ENCODE measurements around the gene COL27A1. TPM values are rescaled to one million over a fixed set of nuclear protein-coding genes. Genes with fewer than 3 reads are reported as not detected.

The COL27A1 gene
- total RNA-seq, 2 experiments from 2014 or later: 0.87 to 1.2 TPM

DNA sequence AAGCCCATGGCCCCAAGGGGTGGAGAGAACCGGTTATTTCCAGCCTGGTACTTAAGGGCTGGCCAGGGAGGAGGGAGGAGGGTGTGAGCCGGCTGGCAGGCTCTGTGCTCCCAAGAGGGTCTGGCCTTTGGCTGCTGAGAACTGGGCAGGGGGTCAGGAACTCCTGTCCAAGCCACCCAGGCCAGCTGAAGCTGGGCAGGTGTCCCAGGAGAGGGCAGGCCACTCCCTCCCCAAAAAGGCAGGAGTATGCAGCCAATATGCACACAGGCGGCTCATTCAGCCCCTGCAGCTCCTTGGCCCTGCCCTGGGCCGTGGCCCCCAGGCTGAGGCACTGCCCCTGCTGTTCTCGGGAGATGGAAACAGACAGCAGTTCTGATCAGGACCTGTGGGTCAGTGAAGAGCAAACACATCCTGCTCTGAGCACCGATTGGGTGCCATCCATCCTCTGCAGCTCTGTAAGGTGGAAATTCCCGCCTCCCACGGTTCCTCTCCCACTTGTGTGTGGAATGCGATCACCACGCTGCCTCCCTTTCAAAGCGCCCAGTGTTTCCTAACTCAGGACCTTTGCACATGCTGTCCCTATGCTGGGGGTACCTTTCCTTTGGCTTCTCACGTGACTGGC is 39.1 kb upstream of the COL27A1 start:
- Mint-ChIP-seq H3K4me1 (ENCODE audit: low read depth) (no peaks in the 10 kb centered on the region), H3K27ac (no peak overlapping the region), H3K36me3 (ENCODE audit: low read depth) (no peaks in the 10 kb centered on the region), H3K9me3 (no peaks in the 10 kb centered on the region), H3K27me3 (peaks cover 47% of the 10 kb centered on the region), H3K4me3 (no peak overlapping the region)
- ATAC-seq (ENCODE audit: poor library complexity): no peak
- H3K36me3 ChIP-seq (ENCODE audit: insufficient read depth, low read length): no peaks in the 10 kb centered on the region
- intact Hi-C loops (cut with DNase I, micrococcal nuclease): no loop called here
- H3K4me1 ChIP-seq (ENCODE audit: insufficient read depth, low read length): no peaks in the 10 kb centered on the region
- CTCF ChIA-PET: interaction anchor here (1.1 kb wide), 1 partner anchor 34 kb away, joined by 3 read pairs; no protein-coding TSS in a partner anchor
- peaks cover 0 to 5% of the 10 kb centered on the region in 2 experiments for H3K9me3 ChIP-seq (ENCODE audit: control insufficient read depth in 1 of 2, insufficient read depth in 1 of 2, low read length in 2 of 2)
- H3K27ac ChIP-seq (ENCODE audit: low read depth in 1 of 2, low read length in 2 of 2): no peak overlapping the region
- H3K27me3 ChIP-seq (ENCODE audit: control insufficient read depth in 1 of 2, insufficient read depth in 2 of 2, low read length in 2 of 2): peaks cover 0 to 25% of the 10 kb centered on the region in 2 experiments
- DNase-seq: no peak
- no peak overlapping the region for H3K4me3 ChIP-seq (ENCODE audit: low read length)
- POLR2A ChIA-PET: no interaction called here
- TF ChIP-seq, protein P1, sequence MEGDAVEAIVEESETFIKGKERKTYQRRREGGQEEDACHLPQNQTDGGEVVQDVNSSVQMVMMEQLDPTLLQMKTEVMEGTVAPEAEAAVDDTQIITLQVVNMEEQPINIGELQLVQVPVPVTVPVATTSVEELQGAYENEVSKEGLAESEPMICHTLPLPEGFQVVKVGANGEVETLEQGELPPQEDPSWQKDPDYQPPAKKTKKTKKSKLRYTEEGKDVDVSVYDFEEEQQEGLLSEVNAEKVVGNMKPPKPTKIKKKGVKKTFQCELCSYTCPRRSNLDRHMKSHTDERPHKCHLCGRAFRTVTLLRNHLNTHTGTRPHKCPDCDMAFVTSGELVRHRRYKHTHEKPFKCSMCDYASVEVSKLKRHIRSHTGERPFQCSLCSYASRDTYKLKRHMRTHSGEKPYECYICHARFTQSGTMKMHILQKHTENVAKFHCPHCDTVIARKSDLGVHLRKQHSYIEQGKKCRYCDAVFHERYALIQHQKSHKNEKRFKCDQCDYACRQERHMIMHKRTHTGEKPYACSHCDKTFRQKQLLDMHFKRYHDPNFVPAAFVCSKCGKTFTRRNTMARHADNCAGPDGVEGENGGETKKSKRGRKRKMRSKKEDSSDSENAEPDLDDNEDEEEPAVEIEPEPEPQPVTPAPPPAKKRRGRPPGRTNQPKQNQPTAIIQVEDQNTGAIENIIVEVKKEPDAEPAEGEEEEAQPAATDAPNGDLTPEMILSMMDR (IDR thresholded peaks at IDR 0.05): no peak

DNA sequence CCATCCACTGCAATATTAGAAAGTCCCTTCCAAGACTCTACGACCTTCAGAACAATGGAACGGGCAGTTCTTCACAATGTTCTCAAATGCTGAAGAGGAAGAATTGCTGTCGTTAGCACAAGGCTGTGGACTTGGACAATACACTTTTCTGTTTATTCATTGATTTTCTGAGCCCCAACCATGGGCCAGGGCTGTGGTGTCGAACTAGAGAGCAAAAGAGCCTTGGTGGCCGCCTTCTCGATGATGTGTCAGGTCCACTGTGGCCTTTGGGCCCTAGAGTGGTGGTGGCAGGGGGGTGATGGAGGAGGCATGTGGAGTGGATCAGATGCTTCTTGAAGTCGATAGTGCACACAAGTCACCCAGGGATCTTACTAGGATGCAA is 37.7 kb upstream of the COL27A1 start:
- Histone ChIP-seq H3K4me1 (ENCODE audit: insufficient read depth, low read length) (no peaks in the 10 kb centered on the region), H3K4me3 (ENCODE audit: low read length) (no peak overlapping the region), H3K36me3 (ENCODE audit: insufficient read depth, low read length) (no peaks in the 10 kb centered on the region), H3K27ac (ENCODE audit: low read depth in 1 of 2, low read length in 2 of 2) (no peak overlapping the region), H3K27me3 (ENCODE audit: control insufficient read depth in 1 of 2, insufficient read depth in 2 of 2, low read length in 2 of 2) (peaks cover 0 to 19% of the 10 kb centered on the region in 2 experiments), H3K9me3 (ENCODE audit: control insufficient read depth in 1 of 2, insufficient read depth in 1 of 2, low read length in 2 of 2) (peaks cover 0 to 11% of the 10 kb centered on the region in 2 experiments)
- CTCF ChIA-PET: no interaction called here
- H3K9me3 Mint-ChIP-seq: no peaks in the 10 kb centered on the region
- POLR2A ChIA-PET: no interaction called here
- intact Hi-C loops (cut with DNase I, micrococcal nuclease): no loop called here
- H3K27me3 Mint-ChIP-seq: peaks cover 45% of the 10 kb centered on the region
- no peaks in the 10 kb centered on the region for H3K4me1 Mint-ChIP-seq (ENCODE audit: low read depth)
- H3K36me3 Mint-ChIP-seq (ENCODE audit: low read depth): no peaks in the 10 kb centered on the region
- no peak overlapping the region for H3K4me3 Mint-ChIP-seq
- no peak for DNase-seq
- no peak for ATAC-seq (ENCODE audit: poor library complexity)
- TF ChIP-seq, protein P1 (IDR thresholded peaks at IDR 0.05): no peak
- H3K27ac Mint-ChIP-seq: no peak overlapping the region

DNA sequence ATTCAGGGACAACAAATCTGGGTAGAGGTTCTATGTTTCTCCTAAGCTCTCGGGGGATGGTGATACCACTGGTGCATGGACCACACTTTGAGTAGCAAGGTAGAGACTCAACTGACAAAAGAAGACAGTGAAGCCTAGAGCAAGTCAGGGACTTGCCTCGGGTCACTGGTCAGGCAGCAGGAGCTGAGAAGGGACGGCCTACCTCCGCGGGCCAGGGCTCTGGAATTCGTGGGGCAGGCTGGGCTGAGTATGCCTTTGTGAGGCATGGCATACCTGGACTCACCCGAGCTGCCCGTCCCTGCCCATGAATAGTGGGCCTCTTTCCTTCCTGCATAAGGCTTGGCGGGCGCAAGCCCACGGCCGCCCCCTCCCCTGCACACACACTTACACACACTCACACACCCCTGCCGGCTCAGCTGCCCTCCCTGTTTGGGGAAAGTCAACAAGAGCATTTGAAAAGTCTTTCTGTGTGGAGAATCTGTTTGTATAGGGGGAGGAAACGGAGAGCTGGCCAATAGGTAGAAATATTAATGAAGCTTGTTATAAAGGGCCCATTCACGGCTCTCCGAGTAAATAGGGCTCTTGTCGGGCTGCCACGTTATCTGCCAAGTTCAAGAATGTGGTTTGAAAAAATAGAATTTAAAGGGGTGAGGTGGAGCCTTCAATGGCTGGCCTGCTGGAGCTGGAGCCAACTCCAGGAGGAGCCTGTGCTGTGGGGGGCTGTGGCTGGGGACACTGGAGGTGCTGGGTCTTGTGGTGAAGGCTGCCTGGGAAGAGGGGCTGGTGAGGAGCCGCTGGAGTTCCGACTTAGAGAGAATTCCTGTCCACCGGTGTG is 37.1 kb upstream of the COL27A1 start:
- Histone ChIP-seq H3K27ac (ENCODE audit: low read depth in 1 of 2, low read length in 2 of 2) (no peak overlapping the region), H3K27me3 (ENCODE audit: control insufficient read depth in 1 of 2, insufficient read depth in 2 of 2, low read length in 2 of 2) (peaks cover 0 to 16% of the 10 kb centered on the region in 2 experiments), H3K9me3 (ENCODE audit: control insufficient read depth in 1 of 2, insufficient read depth in 1 of 2, low read length in 2 of 2) (peaks cover 0 to 9% of the 10 kb centered on the region in 2 experiments), H3K36me3 (ENCODE audit: insufficient read depth, low read length) (no peaks in the 10 kb centered on the region), H3K4me1 (ENCODE audit: insufficient read depth, low read length) (no peaks in the 10 kb centered on the region), H3K4me3 (ENCODE audit: low read length) (no peak overlapping the region)
- TF ChIP-seq, protein P1 (IDR thresholded peaks at IDR 0.05): no peak
- ChIA-PET POLR2A (no interaction called here), CTCF (no interaction called here)
- H3K4me3 Mint-ChIP-seq: no peak overlapping the region
- ATAC-seq (ENCODE audit: poor library complexity) (no peak), DNase-seq (no peak)
- H3K36me3 Mint-ChIP-seq (ENCODE audit: low read depth): no peaks in the 10 kb centered on the region
- peaks cover 39% of the 10 kb centered on the region for H3K27me3 Mint-ChIP-seq
- H3K9me3 Mint-ChIP-seq: no peaks in the 10 kb centered on the region
- no peak overlapping the region for H3K27ac Mint-ChIP-seq
- intact Hi-C loops (cut with DNase I, micrococcal nuclease): no loop called here
- H3K4me1 Mint-ChIP-seq (ENCODE audit: low read depth): no peaks in the 10 kb centered on the region
